Measurements from ENCODE around the gene GRID1. TPM values are rescaled to one million over a fixed set of nuclear protein-coding genes. Genes with fewer than 3 reads are reported as not detected.

The GRID1 gene
- polyA plus RNA-seq, 1 of the 3 experiments (the other 2 are of a cell fraction): 0.13 TPM

DNA sequence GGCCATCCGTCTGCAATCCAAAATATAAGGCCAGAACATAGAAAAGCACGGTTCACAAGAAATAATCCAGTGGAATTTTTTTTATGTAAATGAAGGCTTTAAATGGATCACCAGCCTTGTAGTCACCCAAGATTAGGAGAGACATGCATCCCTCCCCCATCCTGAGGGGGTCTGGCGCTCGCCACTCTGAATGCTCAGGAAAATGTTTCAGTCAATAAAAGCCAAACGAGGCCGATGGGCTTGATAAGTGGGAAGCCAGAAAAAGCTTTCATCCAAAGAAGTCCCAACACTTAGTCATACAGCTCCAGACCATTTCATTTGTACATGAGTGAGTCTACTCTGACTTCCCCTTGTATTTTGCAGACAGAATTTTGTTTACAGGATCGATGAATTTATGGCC is 631.8 kb downstream of the GRID1 start:
- no peaks in the 10 kb centered on the region for H3K9me2 ChIP-seq
- H3K79me2 ChIP-seq (ENCODE audit: insufficient read depth): no peaks in the 10 kb centered on the region
- H3K9me3 ChIP-seq: no peaks in the 10 kb centered on the region
- no peaks in the 10 kb centered on the region for H3K4me1 ChIP-seq (ENCODE audit: control insufficient read depth in 1 of 2, insufficient read depth in 2 of 2, low read depth in 1 of 2, low read length in 1 of 2)
- no peak overlapping the region for H3K9ac ChIP-seq
- TF ChIP-seq YY1 (IDR thresholded peaks at IDR 0.05; ENCODE audit: low read depth) (no peak), RAD21 (IDR thresholded peaks at IDR 0.05; ENCODE audit: low read length) (no peak), FOXM1 (IDR thresholded peaks at IDR 0.05; ENCODE audit: low read depth) (no peak), ELF1 (IDR thresholded peaks at IDR 0.05) (no peak), TCF12 (IDR thresholded peaks at IDR 0.05) (no peak), RCOR1 (IDR thresholded peaks at IDR 0.05; ENCODE audit: low read length) (no peak), MXI1 (IDR thresholded peaks at IDR 0.05; ENCODE audit: low read depth, low read length) (no peak), EP300 (IDR thresholded peaks at IDR 0.05; ENCODE audit: borderline replicate concordance in 1 of 2, low read depth in 1 of 2, low read length in 1 of 2) (no peak), FOXJ3 (CRISPR knock-in tag; IDR thresholded peaks at IDR 0.05) (no peak), NFIC (IDR thresholded peaks at IDR 0.05; ENCODE audit: borderline replicate concordance) (no peak), SIN3A (IDR thresholded peaks at IDR 0.05; ENCODE audit: borderline replicate concordance, low read depth, low read length) (no peak)
- TF ChIP-seq, protein P1, sequence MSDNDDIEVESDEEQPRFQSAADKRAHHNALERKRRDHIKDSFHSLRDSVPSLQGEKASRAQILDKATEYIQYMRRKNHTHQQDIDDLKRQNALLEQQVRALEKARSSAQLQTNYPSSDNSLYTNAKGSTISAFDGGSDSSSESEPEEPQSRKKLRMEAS (IDR thresholded peaks at IDR 0.05; ENCODE audit: low read depth): no peak
- H4K20me1 ChIP-seq (ENCODE audit: insufficient read depth): no peaks in the 10 kb centered on the region
- H3K27me3 ChIP-seq (ENCODE audit: insufficient read depth): no peaks in the 10 kb centered on the region
- CTCF ChIA-PET: no interaction called here
- DNase-seq: no peak
- no peak overlapping the region for H2AFZ ChIP-seq (ENCODE audit: low read depth)
- WGBS (ENCODE audit: low lambda C conversion rate): 29% methylated on average over 7 of the region's 7 CpGs
- H3K4me3 ChIP-seq (ENCODE audit: low read depth in 2 of 2, low read length in 1 of 2): no peak overlapping the region
- H3K36me3 ChIP-seq (replicated peaks in 1 of 2; ENCODE audit: control insufficient read depth in 1 of 2, insufficient read depth in 2 of 2, low read length in 1 of 2): no peaks in the 10 kb centered on the region
- H3F3A ChIP-seq (replicated peaks; ENCODE audit: insufficient read depth): no peaks in the 10 kb centered on the region
- POLR2A ChIA-PET: no interaction called here
- H3K27ac ChIP-seq (ENCODE audit: low read depth in 2 of 2, low read length in 1 of 2): no peak overlapping the region
- no peak overlapping the region for H3K4me2 ChIP-seq

DNA sequence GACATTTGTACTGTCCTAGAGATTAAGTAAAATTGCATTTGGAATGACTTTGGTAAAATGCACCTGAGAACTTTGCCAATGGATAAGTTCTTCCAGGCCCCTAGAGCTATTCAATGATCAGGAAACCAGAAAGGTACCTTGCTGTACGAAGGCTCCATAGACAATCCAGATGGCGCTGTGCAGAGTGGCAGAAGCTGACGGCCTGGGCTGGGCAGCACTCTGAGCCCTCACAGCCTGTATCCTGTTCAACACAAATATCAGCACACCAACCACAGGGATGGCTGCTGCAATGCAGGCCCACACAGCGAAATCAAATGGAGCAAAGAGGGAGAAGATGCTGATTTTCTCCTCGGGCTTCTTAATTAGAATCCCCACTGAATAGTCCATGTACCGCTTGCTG is 642.4 kb downstream of the GRID1 start:
- Histone ChIP-seq H3K79me2 (ENCODE audit: insufficient read depth) (no peaks in the 10 kb centered on the region), H3K9me2 (no peaks in the 10 kb centered on the region), H3K9me3 (no peaks in the 10 kb centered on the region; the same call in 1 of the 2 replicates), H3K4me2 (no peak overlapping the region), H3K27me3 (ENCODE audit: insufficient read depth) (no peaks in the 10 kb centered on the region), H4K20me1 (ENCODE audit: insufficient read depth) (no peaks in the 10 kb centered on the region), H3K4me3 (ENCODE audit: low read depth in 2 of 2, low read length in 1 of 2) (no peak overlapping the region), H3F3A (replicated peaks; ENCODE audit: insufficient read depth) (no peaks in the 10 kb centered on the region), H3K4me1 (ENCODE audit: control insufficient read depth in 1 of 2, insufficient read depth in 2 of 2, low read depth in 1 of 2, low read length in 1 of 2) (no peaks in the 10 kb centered on the region), H3K9ac (no peak overlapping the region), H3K27ac (ENCODE audit: low read depth in 2 of 2, low read length in 1 of 2) (no peak overlapping the region), H2AFZ (ENCODE audit: low read depth) (no peak overlapping the region), H3K36me3 (replicated peaks in 1 of 2; ENCODE audit: control insufficient read depth in 1 of 2, insufficient read depth in 2 of 2, low read length in 1 of 2) (no peaks in the 10 kb centered on the region)
- ChIA-PET CTCF (no interaction called here), POLR2A (no interaction called here)
- 31% methylated on average over 6 of the region's 6 CpGs for WGBS (ENCODE audit: low lambda C conversion rate)
- DNase-seq: no peak
- TF ChIP-seq FOXM1 (IDR thresholded peaks at IDR 0.05; ENCODE audit: low read depth) (no peak), FOSL2 (IDR thresholded peaks at IDR 0.05; ENCODE audit: borderline replicate concordance, low read depth) (no peak), SMC3 (IDR thresholded peaks at IDR 0.05; ENCODE audit: low read depth, low read length) (no peak), ELF1 (IDR thresholded peaks at IDR 0.05) (no peak), GABPA (IDR thresholded peaks at IDR 0.05; ENCODE audit: low read depth) (no peak), EP300 (IDR thresholded peaks at IDR 0.05; ENCODE audit: borderline replicate concordance in 1 of 2, low read depth in 1 of 2, low read length in 1 of 2) (no peak), JUND (IDR thresholded peaks at IDR 0.05) (no peak), YY1 (IDR thresholded peaks at IDR 0.05; ENCODE audit: low read depth) (no peak), RXRA (IDR thresholded peaks at IDR 0.05; ENCODE audit: borderline replicate concordance, low read depth) (no peak), NRF1 (IDR thresholded peaks at IDR 0.05; ENCODE audit: low read depth, low read length) (no peak), RCOR1 (IDR thresholded peaks at IDR 0.05; ENCODE audit: low read length) (no peak), CHD2 (IDR thresholded peaks at IDR 0.05; ENCODE audit: low read length, partially characterized antibody) (no peak)
- TF ChIP-seq, protein P2, sequence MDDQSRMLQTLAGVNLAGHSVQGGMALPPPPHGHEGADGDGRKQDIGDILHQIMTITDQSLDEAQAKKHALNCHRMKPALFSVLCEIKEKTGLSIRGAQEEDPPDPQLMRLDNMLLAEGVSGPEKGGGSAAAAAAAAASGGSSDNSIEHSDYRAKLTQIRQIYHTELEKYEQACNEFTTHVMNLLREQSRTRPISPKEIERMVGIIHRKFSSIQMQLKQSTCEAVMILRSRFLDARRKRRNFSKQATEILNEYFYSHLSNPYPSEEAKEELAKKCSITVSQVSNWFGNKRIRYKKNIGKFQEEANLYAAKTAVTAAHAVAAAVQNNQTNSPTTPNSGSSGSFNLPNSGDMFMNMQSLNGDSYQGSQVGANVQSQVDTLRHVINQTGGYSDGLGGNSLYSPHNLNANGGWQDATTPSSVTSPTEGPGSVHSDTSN (IDR thresholded peaks at IDR 0.05): no peak
- TF ChIP-seq, protein P1 (IDR thresholded peaks at IDR 0.05; ENCODE audit: low read depth): no peak
- TF ChIP-seq, protein P3, sequence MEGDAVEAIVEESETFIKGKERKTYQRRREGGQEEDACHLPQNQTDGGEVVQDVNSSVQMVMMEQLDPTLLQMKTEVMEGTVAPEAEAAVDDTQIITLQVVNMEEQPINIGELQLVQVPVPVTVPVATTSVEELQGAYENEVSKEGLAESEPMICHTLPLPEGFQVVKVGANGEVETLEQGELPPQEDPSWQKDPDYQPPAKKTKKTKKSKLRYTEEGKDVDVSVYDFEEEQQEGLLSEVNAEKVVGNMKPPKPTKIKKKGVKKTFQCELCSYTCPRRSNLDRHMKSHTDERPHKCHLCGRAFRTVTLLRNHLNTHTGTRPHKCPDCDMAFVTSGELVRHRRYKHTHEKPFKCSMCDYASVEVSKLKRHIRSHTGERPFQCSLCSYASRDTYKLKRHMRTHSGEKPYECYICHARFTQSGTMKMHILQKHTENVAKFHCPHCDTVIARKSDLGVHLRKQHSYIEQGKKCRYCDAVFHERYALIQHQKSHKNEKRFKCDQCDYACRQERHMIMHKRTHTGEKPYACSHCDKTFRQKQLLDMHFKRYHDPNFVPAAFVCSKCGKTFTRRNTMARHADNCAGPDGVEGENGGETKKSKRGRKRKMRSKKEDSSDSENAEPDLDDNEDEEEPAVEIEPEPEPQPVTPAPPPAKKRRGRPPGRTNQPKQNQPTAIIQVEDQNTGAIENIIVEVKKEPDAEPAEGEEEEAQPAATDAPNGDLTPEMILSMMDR (IDR thresholded peaks at IDR 0.05): no peak
- TF ChIP-seq, protein P4, sequence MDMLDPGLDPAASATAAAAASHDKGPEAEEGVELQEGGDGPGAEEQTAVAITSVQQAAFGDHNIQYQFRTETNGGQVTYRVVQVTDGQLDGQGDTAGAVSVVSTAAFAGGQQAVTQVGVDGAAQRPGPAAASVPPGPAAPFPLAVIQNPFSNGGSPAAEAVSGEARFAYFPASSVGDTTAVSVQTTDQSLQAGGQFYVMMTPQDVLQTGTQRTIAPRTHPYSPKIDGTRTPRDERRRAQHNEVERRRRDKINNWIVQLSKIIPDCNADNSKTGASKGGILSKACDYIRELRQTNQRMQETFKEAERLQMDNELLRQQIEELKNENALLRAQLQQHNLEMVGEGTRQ (IDR thresholded peaks at IDR 0.05; ENCODE audit: borderline replicate concordance, low read depth, low read length): no peak
